ENCODE data around the gene POU6F2.
"Not testable (repeated sequence)": the region's sequence is repeated elsewhere in the genome, so short reads cannot be mapped to it uniquely, and the experiment has no call there.

POU6F2 gene

GRCh38 chr7:39312254-39312989 is 334.7 kb downstream of the POU6F2 start:
- no peak for DNase-seq

GRCh38 chr7:39313376-39313775 is 335.7 kb downstream of the POU6F2 start:
- no peak for DNase-seq

GRCh38 chr7:39313974-39314373 is 336.3 kb downstream of the POU6F2 start:
- no peak for DNase-seq

- no peak for DNase-seq
Observed at GRCh38 chr7:39317107-39317506, 339.4 kb downstream of the POU6F2 start.

GRCh38 chr7:39317896-39318295 is 340.2 kb downstream of the POU6F2 start:
- no peak for DNase-seq

- no peak for DNase-seq
Observed at GRCh38 chr7:39321245-39321644, 343.5 kb downstream of the POU6F2 start.

- no peak for DNase-seq
Observed at GRCh38 chr7:39321909-39322498, 344.3 kb downstream of the POU6F2 start.

- DNase-seq = no peak
Observed at GRCh38 chr7:39324139-39324760, 346.5 kb downstream of the POU6F2 start.

- DNase-seq = not testable (repeated sequence)
Observed at GRCh38 chr7:39331607-39332006, 353.9 kb downstream of the POU6F2 start.

GRCh38 chr7:39332142-39332541 is 354.4 kb downstream of the POU6F2 start:
- no peak for DNase-seq

GRCh38 chr7:39333701-39334100 is 356.0 kb downstream of the POU6F2 start:
- no peak for DNase-seq

GRCh38 chr7:39336442-39336841 is 358.7 kb downstream of the POU6F2 start:
- DNase-seq = no peak

- DNase-seq = no peak
Observed at GRCh38 chr7:39338716-39339115, 361.0 kb downstream of the POU6F2 start.

- DNase-seq = no peak
Observed at GRCh38 chr7:39339591-39339990, 361.9 kb downstream of the POU6F2 start.

GRCh38 chr7:39341083-39341482 is 363.4 kb downstream of the POU6F2 start:
- no peak for DNase-seq

GRCh38 chr7:39342763-39343162 is 365.1 kb downstream of the POU6F2 start:
- DNase-seq = no peak

- no peak for DNase-seq
Observed at GRCh38 chr7:39349452-39350123, 371.9 kb downstream of the POU6F2 start.

GRCh38 chr7:39353615-39354376 is 376.1 kb downstream of the POU6F2 start:
- no peak for DNase-seq

- no peak for DNase-seq
Observed at GRCh38 chr7:39355664-39356063, 378.0 kb downstream of the POU6F2 start.

- no peak for DNase-seq
Observed at GRCh38 chr7:39356172-39356925, 378.6 kb downstream of the POU6F2 start.

- no peak for DNase-seq
Observed at GRCh38 chr7:39357648-39358047, 379.9 kb downstream of the POU6F2 start.

GRCh38 chr7:39360038-39360437 is 382.3 kb downstream of the POU6F2 start:
- DNase-seq = no peak

All from GOT3 (cell line).